ENCODE data around the gene NHSL2. TPM values are rescaled to one million over a fixed set of nuclear protein-coding genes. Genes with fewer than 3 reads are reported as not detected.

Gene NHSL2
- polyA plus RNA-seq, 10 donors = 7.7 to 13.1 (median 8.7) TPM

- no peak for DNase-seq
Observed at GRCh38 chrX:72016881-72017783, 106.5 kb downstream of the NHSL2 start.

DNA sequence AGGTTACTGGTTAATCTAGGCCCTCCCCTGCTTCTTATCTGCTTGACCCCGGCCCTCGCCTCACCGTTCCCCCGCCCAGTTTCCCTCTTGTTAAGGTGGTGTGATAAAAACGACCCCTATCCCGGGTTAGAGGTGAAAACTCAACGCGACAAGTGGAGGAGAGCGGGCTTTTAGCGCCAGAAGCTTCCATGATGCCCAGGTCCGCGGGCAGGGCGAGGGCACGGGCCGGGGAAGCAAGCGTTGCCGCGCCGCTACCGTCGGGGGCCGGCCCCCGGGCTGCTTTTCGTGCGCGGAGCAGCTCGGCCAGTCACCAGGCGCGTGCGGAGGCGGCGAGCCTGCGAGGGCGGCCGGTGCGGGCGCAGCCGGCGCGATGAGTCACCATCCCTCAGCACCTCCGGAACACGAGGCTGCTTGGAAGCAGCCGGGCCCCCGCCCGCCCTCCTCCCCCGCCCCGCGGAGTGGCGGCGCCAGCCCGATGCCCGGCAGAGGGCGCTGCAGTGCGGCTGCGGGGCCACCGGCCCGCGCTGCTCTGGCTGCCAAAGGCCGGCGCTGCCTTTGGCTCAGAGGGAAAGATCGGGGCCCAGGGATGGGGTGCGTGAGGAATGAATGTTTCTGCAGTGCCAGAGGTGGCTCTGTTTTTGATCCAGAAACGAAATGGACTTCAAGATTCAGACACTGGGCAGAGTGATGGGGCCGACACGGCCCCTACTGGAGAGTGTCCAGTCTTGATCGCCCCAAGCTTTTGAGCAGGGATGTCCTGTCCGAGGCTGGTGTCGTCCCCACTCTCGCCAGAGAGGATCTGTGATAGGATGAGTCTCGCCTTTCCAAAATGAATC lies 107.8 kb downstream of the NHSL2 start:
- peak; percentile 84 to 93 (median 91) for DNase-seq

DNA sequence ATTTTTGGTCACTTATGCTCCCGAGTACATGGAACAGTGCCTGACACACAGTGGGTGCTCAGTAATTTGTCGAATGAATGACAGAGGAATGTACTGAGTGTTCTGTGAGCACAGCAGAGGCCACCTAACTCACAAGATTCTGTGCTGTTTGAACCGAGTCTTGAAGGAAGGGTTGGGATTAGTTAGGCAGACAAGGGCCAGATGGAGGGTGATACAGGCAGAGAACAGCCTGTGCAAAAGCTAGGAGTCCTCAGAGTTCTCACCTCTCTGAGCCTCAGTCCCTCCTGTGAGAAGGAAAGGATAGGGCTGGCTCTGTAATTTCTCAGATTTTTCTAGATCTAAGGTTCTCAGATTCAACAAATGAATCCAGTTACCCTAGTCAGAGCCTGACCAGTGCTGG lies 108.8 kb downstream of the NHSL2 start:
- DNase-seq = no peak

DNA sequence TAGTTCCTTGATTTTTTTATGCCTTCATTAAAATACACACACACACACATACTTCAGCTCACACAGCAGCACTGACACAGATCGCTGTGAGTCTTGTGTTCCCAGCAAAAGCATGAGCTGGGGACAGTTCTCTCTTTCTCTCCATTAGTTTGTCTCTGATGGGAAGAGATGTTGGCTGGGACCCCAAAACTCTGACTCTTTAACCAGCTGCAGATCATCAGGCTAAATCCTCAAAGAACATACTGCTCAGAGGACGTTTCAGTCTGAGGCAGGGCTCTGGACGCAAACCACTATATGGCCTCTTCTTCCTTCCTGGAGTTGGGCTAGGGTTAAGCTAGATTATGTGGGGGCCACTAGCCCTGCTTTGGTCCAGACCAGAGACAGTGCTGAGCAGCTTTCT lies 109.6 kb downstream of the NHSL2 start:
- peak in 2 of 3 donors; percentile 75 to 83 for DNase-seq

DNA sequence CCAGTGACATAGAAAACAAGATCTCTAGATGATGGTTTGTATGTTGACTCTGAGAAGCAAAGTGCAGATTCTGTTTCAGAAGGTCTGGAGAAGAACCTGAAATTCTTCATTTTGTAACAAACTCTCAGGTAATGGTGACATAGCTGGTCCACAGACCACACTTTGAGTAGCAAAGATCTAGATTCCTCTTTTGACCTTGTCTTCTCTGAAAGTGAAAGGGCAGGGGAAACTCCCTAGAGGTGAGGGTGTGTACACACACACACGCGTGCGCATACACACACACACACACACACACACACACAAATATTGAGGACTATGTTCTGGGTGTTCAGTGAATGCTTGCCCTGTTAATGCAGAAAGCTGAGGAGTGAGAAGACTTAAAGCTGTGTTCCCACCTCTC lies 110.1 kb downstream of the NHSL2 start:
- no peak for DNase-seq

DNA sequence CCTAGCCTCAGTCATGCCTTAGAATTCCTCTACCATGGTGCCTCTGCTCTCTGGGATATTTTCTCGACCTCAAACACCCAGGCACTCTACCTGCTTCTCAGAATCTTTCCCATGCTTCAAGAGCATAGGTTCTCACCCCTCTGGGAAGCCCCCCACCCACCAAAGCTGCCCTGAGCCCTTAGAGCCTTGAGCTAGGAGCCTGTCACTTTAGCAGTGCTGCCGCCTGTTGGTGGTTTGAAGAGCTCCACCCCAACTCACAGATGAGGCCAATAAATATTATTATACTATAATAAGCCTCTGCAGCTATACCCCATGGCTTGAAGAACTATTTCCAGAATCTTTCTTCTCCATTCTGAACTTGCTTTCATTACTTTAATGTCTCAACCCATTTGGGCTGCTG lies 111.3 kb downstream of the NHSL2 start:
- no peak for DNase-seq

- DNase-seq = no peak
Observed at GRCh38 chrX:72023071-72023470, 112.4 kb downstream of the NHSL2 start.

DNA sequence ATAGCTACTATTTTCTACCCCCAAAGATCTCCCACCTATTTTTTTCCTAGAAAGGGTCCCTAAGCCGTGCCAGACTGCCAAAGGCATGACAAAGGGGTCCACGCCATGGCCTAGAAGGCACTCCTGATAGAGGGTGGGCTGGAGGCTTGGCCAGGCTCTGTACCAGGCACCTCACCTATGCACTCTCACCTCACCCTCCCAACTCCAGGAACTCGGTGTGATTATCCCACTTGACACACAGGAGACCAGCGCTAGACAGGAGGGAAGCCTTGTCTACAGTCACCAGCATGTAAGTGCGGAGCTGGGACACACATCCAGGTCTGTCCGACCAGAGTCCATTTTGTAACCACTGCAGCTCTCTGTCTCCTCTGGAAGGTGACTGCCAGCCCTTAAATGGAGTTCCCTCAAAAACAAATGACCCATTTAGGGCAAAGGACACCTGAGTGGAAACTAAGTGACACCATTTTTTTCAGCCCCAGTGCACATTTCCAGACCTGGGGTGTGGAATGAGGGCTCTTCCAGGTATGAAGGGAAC lies 114.7 kb downstream of the NHSL2 start:
- no peak for DNase-seq

- DNase-seq = no peak
Observed at GRCh38 chrX:72026341-72027023, 115.8 kb downstream of the NHSL2 start.

- DNase-seq = no peak
Observed at GRCh38 chrX:72027024-72027913, 116.6 kb downstream of the NHSL2 start.

DNA sequence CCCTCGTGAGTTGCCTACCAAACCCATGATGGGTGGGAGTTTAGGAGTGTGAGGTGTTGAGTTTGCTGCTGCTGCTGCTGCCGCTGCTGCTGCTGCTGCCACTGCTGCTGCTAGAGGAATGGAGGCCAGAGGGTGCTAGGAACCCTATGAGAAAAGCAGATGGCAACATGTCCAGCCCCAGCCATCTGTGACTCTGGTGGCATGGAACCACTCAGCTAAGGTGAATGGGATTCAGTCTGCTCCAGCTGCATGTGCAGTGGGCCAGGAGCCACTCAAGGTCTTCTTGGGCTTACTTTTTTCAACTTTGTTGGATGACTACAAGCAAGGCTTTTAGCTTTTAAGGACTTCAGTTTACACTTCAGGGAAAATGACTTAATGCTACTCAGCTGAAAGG lies 117.3 kb downstream of the NHSL2 start:
- no peak for DNase-seq

- DNase-seq = no peak
Observed at GRCh38 chrX:72028701-72029470, 118.2 kb downstream of the NHSL2 start.

DNA sequence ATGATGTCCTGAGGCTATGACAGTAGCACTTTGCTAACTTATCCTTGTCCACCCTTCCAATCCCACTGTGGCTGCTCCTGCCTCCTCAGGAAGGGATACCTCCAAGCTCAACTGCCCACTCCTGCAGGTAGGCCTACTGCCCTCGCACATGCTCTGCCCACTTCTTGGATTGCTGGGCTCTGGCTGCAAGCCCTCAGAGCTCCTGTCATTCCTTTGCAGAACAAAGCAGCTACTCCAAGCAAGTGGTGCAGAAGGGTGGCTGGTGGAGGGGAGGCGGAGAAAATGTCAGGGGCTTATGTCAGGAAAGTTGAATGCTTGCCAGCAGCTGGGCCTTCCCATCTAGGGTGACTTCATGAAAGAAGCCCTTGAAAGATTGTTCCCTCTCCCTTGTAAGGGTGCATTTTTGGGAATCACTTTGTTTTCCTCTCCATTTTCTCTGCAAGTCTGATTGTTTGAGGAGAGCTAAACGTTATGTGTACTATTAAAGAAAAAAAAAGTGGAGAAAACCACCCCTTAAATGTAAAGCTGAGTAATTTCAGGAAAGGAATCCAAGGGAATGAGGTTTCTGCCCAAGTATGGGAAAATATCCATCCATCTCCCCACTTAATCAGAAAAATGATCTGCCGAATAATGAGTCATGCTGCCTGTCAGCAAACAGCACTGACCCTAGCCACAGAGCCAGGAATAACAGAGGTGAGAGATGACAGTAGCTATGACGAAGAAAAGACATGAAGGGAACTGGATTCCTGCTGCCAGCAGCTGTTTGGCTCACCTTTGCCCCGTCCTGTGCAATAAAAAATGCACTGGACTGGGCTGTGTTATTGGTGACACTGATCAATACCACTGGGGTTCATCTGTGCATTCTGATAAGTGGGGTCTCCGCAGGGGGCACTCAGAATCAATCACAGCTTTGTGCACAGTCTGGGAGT lies 119.1 kb downstream of the NHSL2 start:
- DNase-seq = peak in 2 of 3 donors; percentile 46 to 80

DNA sequence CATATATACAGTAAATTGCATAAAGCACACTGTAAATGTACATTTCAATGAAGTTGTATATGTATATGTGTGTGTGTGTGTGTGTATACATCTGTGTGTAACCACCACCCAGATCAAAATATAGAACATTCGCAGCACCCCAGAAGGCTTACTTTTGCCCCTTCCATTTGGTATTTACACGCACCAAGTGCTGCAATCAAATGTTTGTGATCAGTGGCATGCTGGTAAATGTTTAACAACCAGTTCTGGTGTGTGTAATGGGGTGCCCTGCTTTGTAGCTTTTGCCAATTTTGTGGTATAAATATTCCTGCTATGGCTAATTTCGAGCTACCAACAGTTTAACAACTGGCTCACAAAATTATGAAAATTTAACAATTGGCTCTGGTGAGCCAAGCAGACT lies 119.8 kb downstream of the NHSL2 start:
- DNase-seq = no peak

DNA sequence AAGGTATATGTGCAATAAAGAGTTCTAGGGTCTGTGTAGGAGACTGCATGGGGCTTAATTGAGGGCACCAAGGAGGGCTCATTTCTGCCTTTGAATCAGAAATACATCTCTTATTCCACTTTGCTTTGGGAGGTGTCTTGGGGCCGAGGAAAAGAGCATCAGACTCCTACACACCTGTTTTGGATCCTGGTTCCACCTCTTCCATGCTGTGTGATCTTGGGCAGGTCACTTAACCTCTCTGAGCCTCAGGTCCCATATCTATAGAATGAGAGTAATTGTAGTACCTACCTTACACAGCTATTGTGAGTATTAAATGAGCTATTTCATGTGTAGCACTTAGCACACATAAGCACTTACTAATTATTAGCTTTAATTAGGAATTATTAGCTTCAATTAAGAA lies 120.5 kb downstream of the NHSL2 start:
- DNase-seq = no peak

DNA sequence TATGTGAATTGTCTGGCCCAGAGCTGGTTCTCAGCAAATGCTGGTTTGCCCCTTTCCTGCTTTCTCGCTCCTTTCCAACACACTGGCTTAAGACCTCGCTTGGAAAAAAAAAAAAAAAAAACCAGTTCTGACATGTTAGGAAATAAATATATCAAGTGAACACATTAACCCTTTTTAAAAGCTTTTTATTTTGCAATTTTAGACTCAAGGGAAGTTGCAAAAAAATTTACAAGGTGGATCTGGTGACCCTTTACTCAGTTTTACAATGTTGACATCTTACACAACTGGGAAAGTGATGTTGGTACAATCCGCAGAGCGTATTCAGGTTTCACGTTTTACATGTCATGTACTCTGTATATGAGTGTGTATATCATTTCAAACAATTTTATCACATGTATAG lies 121.0 kb downstream of the NHSL2 start:
- DNase-seq = no peak

GRCh38 chrX:72037601-72038000 lies 127.0 kb downstream of the NHSL2 start:
- DNase-seq = no peak

- DNase-seq = no peak
Observed at GRCh38 chrX:72038016-72038415, 127.4 kb downstream of the NHSL2 start.

DNA sequence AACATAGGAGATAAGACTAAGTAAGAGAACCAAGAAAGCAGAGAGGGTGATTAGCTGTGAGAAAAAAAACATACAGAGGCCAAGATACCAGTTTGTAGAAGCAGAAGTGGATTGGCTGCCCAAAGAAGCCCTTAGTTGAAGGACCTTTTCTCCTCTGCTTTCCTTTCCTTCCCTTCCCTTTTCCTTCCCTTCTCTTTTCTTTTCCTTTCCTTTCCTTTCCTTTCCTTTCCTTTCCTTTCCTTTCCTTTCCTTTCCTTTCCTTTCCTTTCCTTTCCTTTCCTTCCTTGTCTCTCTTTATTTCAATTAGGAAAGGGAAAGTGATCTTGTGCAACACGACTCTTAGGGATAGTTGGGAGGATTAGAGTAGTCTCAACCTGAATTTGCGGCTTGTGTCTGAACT lies 128.2 kb downstream of the NHSL2 start:
- DNase-seq = no peak

Data from muscle of back (tissue), 11 donors.